Measurements from ENCODE around the gene ZEB2. TPM values are rescaled to one million over a fixed set of nuclear protein-coding genes. Genes with fewer than 3 reads are reported as not detected.

ZEB2 gene
- total RNA-seq, 1 experiment from 2014 or later = 15.1 TPM

DNA sequence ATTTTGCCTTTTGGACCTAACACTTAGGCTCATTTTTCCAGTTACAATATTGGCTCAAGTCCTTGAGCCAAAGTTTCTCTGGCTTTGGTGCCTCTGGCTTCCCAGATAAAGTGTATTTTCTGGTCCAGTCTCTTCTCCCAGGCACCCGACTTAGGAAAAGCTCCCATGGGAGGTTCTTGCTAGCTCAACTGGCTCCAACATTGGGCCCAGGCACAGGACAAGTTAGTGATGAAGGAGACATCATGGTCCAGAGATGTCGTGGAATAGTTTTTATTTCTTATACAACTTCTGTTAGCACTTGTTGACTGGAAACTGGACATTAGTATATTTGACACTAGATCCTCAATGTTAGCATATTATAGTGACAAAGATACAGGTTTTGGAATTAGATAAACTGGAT lies 8.2 kb upstream of the ZEB2 start:
- DNase-seq (ENCODE audit: low read depth) = no peak

DNA sequence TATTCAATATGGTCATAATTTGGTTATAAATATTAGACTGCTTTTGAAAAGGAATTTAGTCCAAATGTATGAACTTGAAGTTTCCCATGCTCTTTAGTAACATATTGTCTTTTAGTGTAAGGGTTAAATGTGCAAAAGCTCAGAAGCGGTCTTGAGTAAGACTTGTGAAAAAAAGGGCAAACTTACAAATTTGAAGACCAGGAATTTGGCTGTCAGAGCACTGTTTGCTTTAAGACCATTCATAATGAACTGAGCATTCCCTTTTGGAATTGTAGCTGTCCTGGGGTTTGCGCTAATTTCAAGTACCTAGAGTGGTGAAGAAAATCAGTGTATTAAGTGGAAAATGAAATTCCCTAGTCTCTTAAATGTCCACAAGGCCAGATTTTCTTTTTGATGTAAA lies 6.9 kb upstream of the ZEB2 start:
- no peak for DNase-seq (ENCODE audit: low read depth)

DNA sequence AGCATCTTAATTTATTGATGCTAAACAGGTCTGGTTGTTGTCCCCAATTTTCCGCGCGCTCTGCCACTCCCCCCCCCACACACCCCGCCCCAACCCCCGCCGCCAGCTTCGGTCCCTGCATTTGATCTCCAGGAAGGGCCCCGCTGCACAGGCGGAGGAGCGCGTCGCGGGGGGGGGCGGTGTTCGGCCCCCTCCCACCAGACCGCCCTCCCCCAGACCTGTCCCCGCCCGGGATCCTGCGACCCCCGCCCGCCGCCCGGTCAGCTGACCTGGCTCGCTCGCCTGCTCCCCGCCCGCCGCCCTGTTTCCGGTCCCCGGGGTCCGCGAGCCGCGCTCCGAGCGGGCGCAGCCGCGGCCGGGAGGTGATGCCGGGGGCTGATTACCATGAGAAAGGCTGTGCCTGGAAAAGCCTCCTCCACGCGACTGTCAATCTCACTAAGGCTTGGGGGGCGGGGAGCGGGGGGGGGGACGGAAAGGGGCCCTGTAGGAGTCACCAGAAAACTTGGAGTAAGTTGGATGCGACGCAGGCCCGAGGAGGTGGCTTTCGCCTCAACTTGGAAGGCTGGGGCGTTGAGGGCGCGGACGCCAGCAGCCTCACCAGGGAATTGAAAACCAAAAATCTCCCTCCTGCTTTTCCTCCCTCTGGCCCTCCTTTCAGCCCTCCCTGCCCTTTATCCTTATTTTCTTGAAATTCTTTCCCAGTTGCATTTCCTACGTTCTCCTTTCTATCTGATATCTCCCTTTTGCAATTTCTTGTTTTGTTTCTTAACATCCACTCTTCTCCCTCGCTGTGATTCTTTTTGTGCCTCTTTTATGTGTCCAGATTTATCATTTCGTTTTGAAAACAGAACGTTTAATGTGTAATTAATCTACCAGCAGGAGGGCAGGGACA lies 4.4 kb upstream of the ZEB2 start:
- peak; percentile 59 for DNase-seq (ENCODE audit: low read depth)

DNA sequence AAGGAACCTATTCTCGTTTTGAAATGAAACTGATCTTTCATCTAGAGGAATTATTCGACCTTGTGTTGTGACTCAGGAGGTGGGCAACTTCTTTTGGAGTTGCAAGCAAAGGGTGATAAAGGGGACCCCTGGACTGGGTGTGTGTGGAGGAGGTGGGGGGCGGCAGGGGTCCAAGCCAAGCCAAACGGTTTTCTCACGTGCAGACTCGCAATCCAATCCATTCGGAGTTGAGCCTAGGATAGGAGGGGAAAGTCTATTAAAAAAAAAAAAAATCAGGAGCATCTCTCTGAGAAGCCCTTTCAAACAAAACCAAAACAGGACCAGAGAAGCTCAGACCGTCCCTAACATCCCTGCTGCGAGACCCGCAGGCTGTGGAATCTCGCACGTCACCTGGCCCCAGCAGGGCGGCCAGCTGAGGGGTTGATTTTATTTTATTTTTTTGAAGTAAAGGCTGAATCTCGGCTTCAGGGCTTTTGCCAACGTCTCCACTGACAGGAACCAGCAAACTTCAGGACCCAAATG lies 3.7 kb upstream of the ZEB2 start:
- peak; percentile 28 for DNase-seq (ENCODE audit: low read depth)

DNA sequence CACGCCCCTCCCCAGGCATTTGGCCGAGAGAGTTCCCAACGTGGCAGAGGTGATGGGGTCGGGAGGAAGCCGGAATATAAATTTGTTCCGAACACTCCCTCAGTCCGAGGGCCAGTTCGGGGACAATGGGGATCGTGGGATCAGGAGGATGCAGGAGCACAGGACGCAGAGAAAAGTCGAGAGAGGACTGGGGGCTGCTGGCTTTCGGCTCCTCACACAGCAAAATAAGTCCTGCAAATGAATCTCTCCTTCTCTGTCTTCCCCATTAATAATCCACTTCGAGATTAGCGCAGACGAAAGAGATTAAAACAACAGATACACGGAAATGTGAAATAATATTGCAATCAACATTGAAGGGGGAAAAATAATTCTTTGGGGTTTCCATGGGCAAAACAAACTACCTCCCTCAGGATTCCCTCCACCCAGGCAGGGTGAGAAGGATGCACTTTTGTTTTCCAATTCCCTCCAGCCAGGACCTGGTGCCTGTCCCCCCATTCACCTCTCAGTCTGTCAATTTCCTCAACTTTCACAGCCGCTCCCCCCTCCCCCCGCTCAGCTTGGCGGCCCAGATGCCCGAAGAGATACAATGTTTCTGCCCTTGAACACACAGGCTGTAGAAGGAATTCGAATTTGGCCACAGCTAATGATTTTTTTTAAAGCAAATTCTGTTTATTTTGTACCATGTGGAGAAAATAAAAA lies 3.1 kb upstream of the ZEB2 start:
- no peak for DNase-seq (ENCODE audit: low read depth)

DNA sequence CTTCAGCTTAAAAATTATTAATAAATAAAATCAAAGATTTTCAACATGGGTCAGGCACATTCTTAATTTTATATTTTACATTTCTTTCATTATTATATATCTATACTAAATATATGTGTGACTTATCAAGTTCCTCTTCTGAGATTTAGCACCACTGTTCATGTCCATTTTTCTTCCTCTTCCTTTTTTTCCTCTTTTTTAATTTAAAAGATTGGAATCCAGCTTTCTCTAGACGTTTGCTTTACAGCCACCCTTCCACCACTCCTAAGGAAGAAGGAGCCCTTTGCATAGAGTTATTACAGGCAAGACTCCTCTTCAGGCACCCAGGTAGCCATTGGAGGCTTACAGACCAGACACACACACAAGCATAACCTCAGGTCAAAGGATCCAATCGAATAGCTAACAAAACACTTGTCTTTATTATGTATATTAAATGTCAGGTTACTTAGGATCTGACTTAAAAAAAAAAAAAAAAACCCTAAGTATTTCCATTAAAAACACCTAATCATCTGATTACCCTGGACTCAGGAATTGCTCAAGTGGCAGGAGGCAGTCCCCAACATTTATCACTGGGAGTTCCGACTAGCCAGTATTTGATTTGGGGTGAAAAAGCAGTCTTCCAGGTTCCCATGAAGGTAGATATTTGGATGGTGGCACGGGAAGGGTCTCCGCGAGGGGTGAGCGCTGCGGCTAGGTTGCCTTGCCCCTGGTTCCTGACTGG lies 2.4 kb upstream of the ZEB2 start:
- DNase-seq (ENCODE audit: low read depth) = no peak

DNA sequence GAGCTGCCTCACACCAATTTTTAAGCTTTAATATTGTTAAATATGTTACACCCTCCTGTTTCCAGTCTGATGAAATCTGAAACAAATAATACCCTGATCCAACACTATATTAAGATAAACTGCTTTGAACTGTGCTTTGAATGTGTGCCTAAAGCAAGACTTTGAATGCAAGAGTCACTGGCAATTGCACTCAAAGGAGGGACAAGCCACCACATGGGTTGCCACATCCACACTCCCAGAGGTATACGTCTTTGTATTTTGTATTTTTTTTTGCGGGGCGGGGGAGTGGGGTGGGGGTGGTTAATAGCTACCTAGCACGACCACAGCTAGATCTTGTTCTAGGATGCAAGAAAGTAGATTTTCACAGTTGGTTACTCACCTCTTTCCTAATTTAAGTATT lies 1.8 kb upstream of the ZEB2 start:
- no peak for DNase-seq (ENCODE audit: low read depth)

DNA sequence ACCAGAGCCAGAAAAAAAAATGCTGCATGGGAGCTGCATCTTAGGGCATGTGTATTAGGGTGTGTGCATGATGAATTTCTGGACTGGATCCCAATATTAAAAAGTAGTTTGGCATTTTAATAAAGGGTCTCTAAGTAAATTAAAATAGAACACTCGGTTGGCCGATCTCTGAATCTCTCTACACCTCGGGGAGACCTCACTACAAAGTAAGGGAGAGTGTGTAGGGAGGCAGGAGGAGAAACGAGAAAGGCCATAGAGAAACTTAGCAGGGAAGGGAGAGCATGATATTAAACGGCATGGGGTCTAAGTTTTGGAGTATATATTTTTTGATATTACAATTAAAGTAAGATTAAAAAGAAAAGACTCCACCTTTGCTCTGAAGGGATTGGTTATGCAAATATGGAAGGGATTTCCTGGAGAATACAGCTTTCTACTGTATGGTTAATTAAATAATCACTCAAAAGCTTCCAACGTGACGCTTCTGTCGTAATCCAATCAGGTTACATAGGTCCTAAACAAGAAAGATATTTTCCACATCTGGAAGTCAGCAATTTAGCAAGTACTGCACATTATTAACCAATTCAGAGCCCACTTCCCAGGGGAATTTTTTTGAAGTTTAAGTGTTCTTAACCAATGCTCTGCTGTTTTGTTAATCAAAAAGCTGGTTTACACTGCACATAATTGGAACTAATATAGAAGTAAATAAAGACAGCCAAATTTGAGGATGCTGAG lies 1.0 kb upstream of the ZEB2 start:
- no peak for DNase-seq (ENCODE audit: low read depth)

DNA sequence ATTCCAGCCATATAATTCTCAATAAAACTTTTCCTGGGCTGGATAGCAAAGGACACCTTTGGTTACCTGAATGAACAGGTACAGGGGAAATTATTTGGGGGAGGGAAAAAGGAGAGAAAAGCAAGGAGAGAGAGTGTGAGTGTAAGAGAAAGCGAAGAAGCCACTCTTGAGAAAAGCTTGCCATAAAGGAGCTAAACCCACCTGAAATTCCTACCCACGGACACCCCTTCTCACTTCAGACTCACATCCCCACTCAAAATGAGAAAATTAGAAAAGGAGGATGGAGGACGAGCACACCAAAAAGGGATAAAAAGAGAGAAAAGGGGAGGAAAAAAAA lies 354 bp downstream of the ZEB2 start:
- DNase-seq (ENCODE audit: low read depth) = no peak

DNA sequence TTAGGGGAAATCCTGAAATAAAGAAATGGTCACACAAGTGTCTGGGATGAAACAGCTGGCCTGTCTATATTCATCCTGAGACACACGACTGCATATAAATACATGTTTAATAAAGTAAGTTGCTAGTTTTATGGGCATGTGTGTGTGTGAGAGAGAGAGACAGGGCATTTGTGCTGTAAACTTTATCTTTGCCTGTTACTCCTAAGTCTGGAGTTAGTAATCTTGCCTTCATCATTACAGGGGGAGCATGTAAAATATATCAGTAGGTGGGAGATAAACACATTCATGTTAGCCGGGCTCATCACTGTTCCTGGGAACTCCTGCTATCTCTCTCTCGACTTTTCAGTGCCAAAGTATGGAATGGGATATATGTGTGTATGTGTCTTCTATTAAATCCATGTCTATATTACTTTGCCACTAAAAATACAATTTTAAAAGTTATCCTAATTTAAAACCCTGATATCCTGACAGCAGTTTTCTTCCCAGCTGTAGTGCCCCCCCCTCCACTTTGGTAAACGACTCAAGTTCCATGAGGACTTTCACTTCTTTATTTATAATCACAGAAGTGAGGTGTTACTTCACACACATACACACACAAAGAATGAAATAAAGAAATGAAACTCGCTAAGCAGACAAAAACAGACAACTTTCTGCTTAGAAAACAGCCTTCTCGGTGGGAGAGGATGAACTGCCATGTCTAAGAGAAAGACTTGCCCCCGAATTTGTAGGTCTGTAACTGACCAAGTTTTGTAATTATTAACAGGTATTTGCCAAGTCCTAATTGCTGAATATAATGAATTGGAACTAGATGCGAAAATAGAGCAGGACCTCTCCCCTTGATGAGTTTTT lies 947 bp downstream of the ZEB2 start:
- no peak for DNase-seq (ENCODE audit: low read depth)

DNA sequence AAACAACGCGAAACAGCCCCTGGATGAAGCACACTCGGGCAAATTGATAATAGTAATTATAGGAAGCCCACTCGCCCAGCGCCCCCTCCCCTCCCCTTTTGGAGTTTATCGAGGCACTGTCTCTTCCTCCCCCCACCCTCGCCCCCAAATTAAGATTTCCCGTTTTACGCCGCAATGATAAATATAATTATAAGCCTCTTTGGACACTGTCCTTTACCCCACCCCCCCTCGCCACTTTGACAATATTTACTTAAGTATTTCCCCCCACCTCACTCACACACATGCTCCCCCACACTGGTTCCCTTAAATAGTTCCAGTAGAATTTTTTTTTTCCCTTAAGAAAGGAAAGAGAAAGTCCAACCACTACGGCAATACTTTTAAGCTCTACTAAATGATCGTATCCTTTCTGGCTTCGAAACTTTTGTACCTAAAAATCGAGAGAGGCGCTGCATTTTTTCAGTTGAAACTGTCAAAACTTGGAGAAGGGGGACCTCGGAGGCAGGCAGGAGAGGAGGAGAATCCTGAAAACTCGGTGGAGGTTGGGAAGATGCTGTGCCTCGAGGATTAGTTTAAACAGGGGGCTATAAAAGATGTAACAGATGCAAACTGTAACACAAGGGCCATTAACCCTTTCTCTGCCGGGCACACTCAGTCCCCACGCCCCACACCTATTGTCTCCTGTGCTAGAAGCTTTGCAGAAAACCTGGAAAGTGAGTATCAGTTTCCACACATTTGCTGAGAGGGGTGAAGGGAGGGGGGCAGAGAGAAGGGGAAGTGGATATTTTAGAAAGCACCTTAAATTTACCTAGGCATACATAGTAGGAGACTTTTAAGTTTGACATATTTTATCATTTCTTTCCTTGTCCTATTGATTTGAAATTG lies 1.8 kb downstream of the ZEB2 start:
- peak; percentile 21 for DNase-seq (ENCODE audit: low read depth)

DNA sequence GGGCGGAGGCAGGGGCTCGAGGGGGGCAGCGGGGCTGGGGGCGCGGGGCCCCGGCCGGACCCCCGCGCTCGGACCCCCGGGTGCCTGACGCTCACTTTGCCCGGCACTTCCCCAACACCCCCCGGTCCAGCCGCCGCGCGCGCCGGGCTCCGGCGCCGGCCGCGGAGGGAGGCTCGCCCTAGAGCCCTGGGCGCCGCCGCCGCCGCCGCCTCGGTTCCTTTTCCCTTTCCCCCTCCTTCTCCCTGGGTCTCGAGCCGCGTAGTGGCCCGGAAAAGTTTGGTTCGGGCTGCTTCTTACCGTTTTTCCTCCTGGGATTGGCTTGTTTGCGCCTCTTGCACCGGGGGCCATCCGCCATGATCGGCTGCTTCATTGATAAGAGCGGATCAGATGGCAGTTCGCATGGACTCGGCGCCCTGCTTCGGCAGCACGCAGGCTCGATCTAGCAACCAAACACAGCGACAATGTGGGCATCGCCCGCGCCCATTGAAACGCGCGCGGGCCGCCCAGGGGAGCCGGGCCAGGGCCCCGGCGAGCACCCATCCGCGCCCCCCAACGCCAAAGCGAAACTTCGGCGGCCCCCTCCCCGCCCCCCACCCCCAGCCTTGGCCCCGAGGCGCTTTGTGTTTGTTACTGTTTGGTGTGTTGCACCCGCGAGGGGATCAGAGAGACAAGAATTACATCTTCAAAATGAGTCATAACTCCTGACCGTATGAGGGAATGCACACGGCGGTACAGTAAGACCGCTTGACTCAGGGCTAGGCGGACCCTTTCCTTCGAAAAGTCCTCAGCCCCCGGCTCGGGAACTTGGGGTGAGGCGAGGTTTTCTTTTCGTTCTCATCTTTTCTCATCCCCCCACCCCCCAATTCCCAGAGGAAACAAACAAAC lies 2.7 kb downstream of the ZEB2 start:
- peak; percentile 89 for DNase-seq (ENCODE audit: low read depth)

DNA sequence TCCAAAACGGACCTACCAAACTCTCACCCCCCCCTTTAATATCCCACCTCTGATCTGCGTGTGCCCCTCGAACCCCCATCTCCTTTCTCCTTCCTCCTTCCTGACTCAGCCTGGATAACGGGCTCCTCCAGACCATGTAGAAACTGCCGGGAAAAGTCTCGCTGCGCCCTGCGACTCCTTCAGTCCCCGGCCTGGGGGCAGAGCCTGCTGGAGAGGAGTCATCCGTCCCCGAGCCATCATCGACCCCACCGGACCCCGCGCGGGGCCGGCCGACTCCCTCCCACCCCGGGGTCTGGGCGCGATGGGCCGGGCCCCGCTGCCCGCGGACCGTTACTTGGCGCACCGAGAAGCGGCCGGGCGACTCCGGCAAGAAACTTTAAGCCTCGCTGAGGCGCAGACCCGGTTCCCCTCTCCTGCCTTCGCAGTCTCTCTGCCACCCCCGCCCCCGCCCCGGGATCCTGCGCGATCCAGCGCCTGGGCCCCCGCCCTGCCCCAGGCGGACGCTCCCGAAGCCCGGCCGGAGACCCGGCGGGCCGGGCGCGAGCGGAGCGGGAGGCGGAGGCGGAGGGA lies 3.4 kb downstream of the ZEB2 start:
- DNase-seq (ENCODE audit: low read depth) = peak; percentile 52

DNA sequence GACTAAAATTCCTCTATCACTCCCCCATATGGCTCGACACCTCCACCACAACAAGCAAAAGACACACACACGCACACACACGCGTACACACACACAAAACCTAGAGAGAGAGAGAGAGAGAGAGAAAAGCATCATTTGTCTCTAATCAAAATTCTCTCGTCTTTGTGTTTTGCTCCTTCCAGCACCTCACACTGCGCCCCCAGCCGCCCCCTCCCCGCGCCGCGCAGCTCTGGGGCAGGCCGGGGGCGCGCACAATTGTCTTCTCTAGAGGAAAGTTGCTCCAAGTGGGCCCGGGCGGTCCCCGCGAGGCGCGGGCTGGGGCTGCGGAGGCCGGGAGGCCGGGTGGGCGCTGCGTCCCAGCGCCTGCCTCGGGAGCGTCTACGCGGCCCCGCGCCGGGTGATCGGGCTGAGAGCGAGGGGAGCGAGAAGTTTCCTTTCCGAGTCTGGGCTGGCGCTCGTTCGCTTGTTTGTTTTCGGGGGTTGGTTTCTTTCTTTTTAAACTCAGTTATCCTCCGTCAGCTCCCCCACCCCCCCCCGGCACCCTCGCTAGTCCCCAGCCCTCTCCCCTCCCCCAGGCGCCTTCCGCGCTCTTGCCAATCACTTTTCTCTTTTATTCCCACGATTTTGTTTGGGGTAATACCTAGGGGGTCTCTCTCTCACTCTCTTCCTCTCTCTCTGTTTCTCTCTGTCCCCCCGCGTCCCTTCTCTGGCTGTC lies 4.1 kb downstream of the ZEB2 start:
- DNase-seq (ENCODE audit: low read depth) = peak; percentile 51

DNA sequence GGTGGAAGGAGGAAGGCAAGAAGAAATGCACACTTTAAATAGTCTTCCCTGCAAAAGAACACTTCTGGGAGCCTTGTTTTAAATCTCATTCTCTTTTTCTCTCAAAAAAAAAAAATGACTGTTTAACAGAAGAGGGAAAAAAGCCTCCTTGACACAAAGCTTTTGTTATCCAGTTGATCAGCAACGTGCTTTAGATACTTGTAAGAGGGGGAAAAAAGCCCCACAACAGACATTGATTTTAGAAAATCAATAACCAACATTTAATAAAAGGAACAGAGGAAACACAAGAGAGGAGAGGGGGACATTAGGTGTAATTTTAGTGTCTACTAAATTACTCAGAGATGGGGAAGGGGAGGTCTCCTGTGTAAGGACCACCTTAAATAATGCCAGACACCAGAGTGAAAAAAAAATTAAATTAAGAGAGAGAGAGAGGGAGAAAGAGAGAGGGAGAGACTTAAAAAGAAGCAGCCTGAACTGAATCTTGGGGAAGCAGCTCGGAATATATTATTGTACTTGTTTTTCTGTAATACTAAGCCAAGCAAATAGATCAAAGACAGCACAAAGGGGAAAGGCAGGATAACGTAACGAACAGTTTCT lies 4.7 kb downstream of the ZEB2 start:
- DNase-seq (ENCODE audit: low read depth) = no peak

DNA sequence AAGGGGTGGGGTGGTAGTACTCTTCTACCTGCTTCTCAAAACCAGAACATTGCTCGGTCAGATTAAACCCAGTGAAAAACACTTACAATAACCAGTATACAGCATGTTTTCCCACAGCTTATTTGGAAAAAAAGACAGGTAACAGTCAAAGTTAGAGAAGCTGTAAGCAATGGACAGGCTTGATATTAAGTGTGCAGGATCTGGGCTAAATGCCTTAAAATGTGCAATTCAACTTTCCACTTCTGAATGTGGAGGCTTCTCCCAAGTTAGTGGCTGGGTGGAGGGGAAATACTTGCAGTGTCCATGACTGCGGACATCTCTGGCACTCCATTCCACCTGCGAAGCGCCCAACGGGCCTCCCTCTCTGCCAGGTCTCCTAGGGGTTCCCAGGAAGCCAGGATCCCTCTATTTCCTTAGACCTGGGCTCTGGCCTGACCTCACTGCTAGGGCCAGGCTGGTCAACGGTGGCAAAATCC lies 5.3 kb downstream of the ZEB2 start:
- no peak for DNase-seq (ENCODE audit: low read depth)

Measured in Daoy (cell line).